ENCODE measurements around the gene ARAP1. TPM values are rescaled to one million over a fixed set of nuclear protein-coding genes. Genes with fewer than 3 reads are reported as not detected.

The ARAP1 gene
- total RNA-seq, 1 donor from 2014 or later, result 17.6 TPM

DNA sequence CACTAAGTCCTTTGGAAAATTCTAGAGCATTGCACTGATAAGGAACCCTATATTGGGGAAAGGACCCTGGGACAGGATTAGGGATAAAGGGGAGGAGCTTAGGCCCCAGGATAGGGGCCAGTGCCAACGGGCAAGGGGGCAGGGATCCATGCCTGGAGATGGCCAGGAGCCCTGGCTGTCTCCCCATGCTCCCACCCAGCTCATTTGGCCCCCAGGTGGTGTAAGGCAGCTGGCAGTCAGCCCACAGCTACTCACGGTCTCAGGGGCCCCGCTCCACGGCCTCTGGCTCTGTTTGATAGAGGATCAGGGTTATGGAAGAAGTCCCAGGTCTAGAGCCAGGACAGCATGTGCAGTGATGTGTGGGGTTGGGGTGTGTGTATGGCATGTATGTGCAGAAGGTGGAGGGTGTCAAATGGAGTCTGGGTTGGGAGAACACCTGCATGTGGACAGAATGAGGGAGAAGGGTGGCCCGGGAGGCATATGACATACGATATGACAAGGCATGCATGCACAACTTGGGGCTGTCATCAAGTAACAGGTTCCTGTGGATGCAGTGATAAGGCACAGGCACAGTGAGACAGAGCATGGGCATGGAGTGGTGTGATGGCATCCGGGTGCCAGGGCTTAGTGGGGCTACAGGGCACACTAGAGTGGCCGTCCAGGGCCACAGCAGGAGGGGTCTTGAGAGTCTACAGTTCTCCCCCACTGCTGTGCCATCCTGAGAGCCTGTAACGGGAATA is 59.5 kb downstream of the ARAP1 start:
- H3K36me3 Mint-ChIP-seq, result peaks cover 13% of the 10 kb centered on the region
- TF ChIP-seq, protein P1, sequence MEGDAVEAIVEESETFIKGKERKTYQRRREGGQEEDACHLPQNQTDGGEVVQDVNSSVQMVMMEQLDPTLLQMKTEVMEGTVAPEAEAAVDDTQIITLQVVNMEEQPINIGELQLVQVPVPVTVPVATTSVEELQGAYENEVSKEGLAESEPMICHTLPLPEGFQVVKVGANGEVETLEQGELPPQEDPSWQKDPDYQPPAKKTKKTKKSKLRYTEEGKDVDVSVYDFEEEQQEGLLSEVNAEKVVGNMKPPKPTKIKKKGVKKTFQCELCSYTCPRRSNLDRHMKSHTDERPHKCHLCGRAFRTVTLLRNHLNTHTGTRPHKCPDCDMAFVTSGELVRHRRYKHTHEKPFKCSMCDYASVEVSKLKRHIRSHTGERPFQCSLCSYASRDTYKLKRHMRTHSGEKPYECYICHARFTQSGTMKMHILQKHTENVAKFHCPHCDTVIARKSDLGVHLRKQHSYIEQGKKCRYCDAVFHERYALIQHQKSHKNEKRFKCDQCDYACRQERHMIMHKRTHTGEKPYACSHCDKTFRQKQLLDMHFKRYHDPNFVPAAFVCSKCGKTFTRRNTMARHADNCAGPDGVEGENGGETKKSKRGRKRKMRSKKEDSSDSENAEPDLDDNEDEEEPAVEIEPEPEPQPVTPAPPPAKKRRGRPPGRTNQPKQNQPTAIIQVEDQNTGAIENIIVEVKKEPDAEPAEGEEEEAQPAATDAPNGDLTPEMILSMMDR (IDR thresholded peaks at IDR 0.05), result no peak
- no peak for TF ChIP-seq EZH2phosphoT487 (IDR thresholded peaks at IDR 0.05)
- TF ChIP-seq EZH2 (IDR thresholded peaks at IDR 0.05), result no peak
- no peaks in the 10 kb centered on the region for H3K4me1 Mint-ChIP-seq
- no peaks in the 10 kb centered on the region for H3K9me3 ChIP-seq (ENCODE audit: low read depth)
- no peak overlapping the region for H3K27ac Mint-ChIP-seq
- no peak overlapping the region for H3K4me3 Mint-ChIP-seq
- H3K27me3 Mint-ChIP-seq (ENCODE audit: insufficient read depth, low read depth), result peaks cover 2% of the 10 kb centered on the region
- no peaks in the 10 kb centered on the region for H4K20me1 ChIP-seq (ENCODE audit: low read depth)
- H3K36me3 ChIP-seq, result no peaks in the 10 kb centered on the region
- no peak overlapping the region for H3K9ac ChIP-seq
- no peaks in the 10 kb centered on the region for H3K27me3 ChIP-seq
- no peak for DNase-seq (ENCODE audit: low spot score)
- no peaks in the 10 kb centered on the region for H3F3A ChIP-seq (ENCODE audit: low read depth)
- no peak overlapping the region for H2AFZ ChIP-seq (replicated peaks)
- no peak overlapping the region for H3K27ac ChIP-seq
- no peaks in the 10 kb centered on the region for H3K9me3 Mint-ChIP-seq
- no peaks in the 10 kb centered on the region for H3K79me2 ChIP-seq (ENCODE audit: low read depth)
- no peak overlapping the region for H3K4me2 ChIP-seq
- H3K4me3 ChIP-seq, result no peak overlapping the region
- H3K4me1 ChIP-seq, result no peaks in the 10 kb centered on the region

DNA sequence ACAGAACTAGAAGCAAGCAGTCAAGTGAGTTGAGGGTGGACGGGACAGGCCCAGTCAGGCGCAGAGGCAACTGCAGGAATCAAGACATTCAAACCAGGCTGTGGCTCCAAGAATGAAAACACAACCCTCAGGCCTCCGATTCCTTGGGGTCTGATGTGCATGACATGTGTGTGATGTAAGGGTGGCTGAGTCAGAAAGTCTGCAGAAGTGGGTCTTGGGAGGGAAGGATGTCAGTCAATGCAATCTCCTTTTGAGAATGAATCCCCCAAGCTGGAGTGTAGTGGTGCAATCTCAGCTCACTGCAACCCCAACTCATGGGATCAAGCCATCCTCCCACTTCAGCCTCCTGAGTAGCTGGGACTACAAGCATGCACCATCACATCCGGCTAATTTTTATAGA is 62.0 kb downstream of the ARAP1 start:
- peaks cover 10% of the 10 kb centered on the region for H3K36me3 Mint-ChIP-seq

DNA sequence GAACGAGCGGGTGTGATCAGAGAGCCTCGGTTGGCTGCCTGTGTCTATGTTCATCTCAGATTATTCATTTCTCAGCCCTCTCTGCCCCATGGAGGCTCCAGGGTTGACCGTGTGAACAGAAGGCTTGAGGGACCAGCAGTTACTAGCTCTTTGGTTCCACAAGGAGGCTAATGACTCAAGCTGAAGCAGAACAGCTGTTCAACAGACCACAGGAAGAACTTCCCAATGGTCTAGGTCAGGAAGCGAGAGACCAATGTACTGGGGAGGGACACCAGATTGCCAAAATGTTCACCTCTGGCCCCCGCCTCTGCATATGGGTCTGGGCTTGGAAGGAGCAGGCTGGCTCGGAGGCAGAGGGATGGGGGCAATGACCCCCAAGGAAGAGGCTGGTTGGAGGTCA is 63.3 kb downstream of the ARAP1 start:
- H3K27me3 ChIP-seq, result no peaks in the 10 kb centered on the region
- Mint-ChIP-seq H3K27ac (no peak overlapping the region), H3K4me3 (no peak overlapping the region), H3K27me3 (ENCODE audit: insufficient read depth, low read depth) (no peaks in the 10 kb centered on the region), H3K36me3 (peaks cover 6% of the 10 kb centered on the region), H3K4me1 (no peaks in the 10 kb centered on the region), H3K9me3 (no peaks in the 10 kb centered on the region)
- H3F3A ChIP-seq (ENCODE audit: low read depth), result no peaks in the 10 kb centered on the region
- no peaks in the 10 kb centered on the region for H3K9me3 ChIP-seq (ENCODE audit: low read depth)
- H3K4me1 ChIP-seq, result no peaks in the 10 kb centered on the region
- H3K4me2 ChIP-seq, result no peak overlapping the region
- H2AFZ ChIP-seq (replicated peaks), result no peak overlapping the region
- peaks cover 10% of the 10 kb centered on the region for H4K20me1 ChIP-seq (ENCODE audit: low read depth)
- TF ChIP-seq EZH2phosphoT487 (IDR thresholded peaks at IDR 0.05) (no peak), EZH2 (IDR thresholded peaks at IDR 0.05) (no peak)
- TF ChIP-seq, protein P1 (IDR thresholded peaks at IDR 0.05), result no peak
- H3K27ac ChIP-seq, result no peak overlapping the region
- DNase-seq (ENCODE audit: low spot score), result no peak
- no peaks in the 10 kb centered on the region for H3K36me3 ChIP-seq
- no peaks in the 10 kb centered on the region for H3K79me2 ChIP-seq (ENCODE audit: low read depth)
- no peak overlapping the region for H3K4me3 ChIP-seq
- H3K9ac ChIP-seq, result no peak overlapping the region

More for the DNA sequence above, 62.0 kb downstream of the ARAP1 start:
- no peak overlapping the region for H2AFZ ChIP-seq (replicated peaks)
- no peak overlapping the region for H3K4me2 ChIP-seq
- H3K9me3 ChIP-seq (ENCODE audit: low read depth), result no peaks in the 10 kb centered on the region
- Mint-ChIP-seq H3K9me3 (no peaks in the 10 kb centered on the region), H3K27me3 (ENCODE audit: insufficient read depth, low read depth) (peaks cover 2% of the 10 kb centered on the region), H3K4me3 (no peak overlapping the region), H3K4me1 (no peaks in the 10 kb centered on the region), H3K27ac (no peak overlapping the region)
- no peaks in the 10 kb centered on the region for H3K36me3 ChIP-seq
- no peak overlapping the region for H3K27ac ChIP-seq
- DNase-seq (ENCODE audit: low spot score), result no peak
- H3K27me3 ChIP-seq, result no peaks in the 10 kb centered on the region
- H3K79me2 ChIP-seq (ENCODE audit: low read depth), result no peaks in the 10 kb centered on the region
- no peaks in the 10 kb centered on the region for H3K4me1 ChIP-seq
- TF ChIP-seq, protein P1 (IDR thresholded peaks at IDR 0.05), result no peak
- TF ChIP-seq EZH2 (IDR thresholded peaks at IDR 0.05) (no peak), EZH2phosphoT487 (IDR thresholded peaks at IDR 0.05) (no peak)
- H3K9ac ChIP-seq, result no peak overlapping the region
- H3K4me3 ChIP-seq, result no peak overlapping the region
- H3F3A ChIP-seq (ENCODE audit: low read depth), result no peaks in the 10 kb centered on the region
- H4K20me1 ChIP-seq (ENCODE audit: low read depth), result no peaks in the 10 kb centered on the region
